Neural cell (in vitro differentiated cells): ENCODE measurements around the gene NT5DC3.

Experiments used
- CTCF ChIP-seq: fragments of 450-650 bp; IDR thresholded peaks from 2 replicates; pipeline ENCODE4 v1.5.1; 2014; ENCODE audit warnings: antibody characterized with exemption, mild to moderate bottlenecking, moderate library complexity; ENCODE audit not compliant: poor library complexity, severe bottlenecking
- EZH2 ChIP-seq: fragments of 200-600, 300-800 bp; shearing (Covaris generic), sonication (generic); IDR thresholded peaks from 2 replicates; pipeline ENCODE4 v1.6.1; 2014; ENCODE audit warnings: antibody characterized with exemption, low read length, borderline replicate concordance, mild to moderate bottlenecking; ENCODE audit not compliant: insufficient read depth, poor library complexity, severe bottlenecking
- POLR2AphosphoS5 ChIP-seq: IDR thresholded peaks from 2 replicates; pipeline ENCODE4 v1.6.1; 2012

DNA sequence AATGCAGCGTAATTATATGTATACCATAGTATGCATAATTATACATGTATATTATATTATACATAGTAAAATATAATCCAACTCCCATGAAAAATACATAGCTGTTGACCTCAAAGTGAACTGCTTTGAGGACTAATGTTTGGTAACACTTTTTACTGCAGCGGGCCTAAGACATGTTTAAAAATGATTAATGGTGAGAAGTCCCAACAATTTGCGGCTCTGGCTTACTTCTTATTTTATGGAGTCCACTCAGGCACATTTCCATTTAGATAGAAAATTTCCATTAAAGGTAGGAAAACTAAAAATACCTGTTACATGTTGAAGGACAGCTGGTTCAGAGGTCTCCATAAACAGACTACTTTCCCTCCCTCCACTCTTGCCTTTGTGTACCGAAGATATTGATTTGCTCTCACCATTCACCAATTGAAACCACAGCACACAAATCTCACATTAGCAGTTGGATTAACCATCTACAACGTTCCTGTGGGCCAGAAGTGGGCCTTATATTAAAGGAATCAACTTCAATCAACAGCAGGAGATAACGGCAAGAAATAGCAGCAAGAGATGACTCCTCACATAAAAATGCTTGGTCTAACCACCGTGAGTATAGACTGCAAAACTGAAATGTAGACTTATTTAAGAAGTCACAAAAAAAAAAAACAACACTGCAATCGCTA, 14.1 kb upstream of the NT5DC3 start:
- TF ChIP-seq CTCF (no peak), EZH2 (no peak), POLR2AphosphoS5 (no peak)
